ES-I3 (cell line): ENCODE measurements around the gene TARM1.

ENCODE experiments used
- H3K36me3 ChIP-seq: 2 replicates; pipeline ENCODE4 v1.6.1; 2013; ENCODE audit warnings: mild to moderate bottlenecking, low read length, control low read depth, moderate library complexity; ENCODE audit not compliant: insufficient read depth
- H3K4me1 ChIP-seq: 2 replicates; pipeline ENCODE4 v1.6.1; 2013; ENCODE audit warnings: mild to moderate bottlenecking, control low read depth, low read length; ENCODE audit not compliant: insufficient read depth
- H3K9ac ChIP-seq: 2 replicates; pipeline ENCODE4 v1.6.1; 2013; ENCODE audit warnings: low read depth, mild to moderate bottlenecking, low read length, moderate library complexity
- H3K9me3 ChIP-seq: 2 replicates; pipeline ENCODE4 v1.6.1; 2013; ENCODE audit warnings: mild to moderate bottlenecking, low read length, moderate library complexity; ENCODE audit not compliant: control insufficient read depth, insufficient read depth

The TARM1 gene

DNA sequence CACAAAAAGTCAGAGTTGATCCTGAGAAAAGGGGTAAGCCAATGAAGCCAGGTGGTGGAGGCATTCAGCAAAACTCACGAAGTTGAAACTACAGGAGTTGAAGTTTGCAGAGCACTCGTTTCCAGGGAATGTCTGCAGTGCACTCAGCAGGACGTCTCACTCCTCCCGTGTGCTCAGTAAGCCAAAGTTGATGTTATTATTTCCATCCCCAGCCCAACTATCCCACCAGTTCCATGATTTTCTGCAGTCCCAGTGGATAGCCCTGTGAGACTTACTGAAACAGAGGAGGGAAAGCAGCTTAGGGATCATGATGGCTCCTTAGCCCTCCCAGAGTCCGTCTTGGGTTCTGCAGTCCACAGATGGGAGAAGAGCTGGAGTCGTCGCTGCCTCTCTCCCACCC lies at the start of gene TARM1:
TSS of gene TARM1 (minus strand) at position 334 of the 400 bp plus-strand sequence. CDS start at position 309, 25 bp downstream.
- no peak within 1 kb of the TSS for H3K9ac ChIP-seq
- no peaks in the 10 kb centered on the region for H3K36me3 ChIP-seq
- H3K9me3 ChIP-seq, result peaks cover 20% of the 10 kb centered on the region
- H3K4me1 ChIP-seq, result no peaks in the 10 kb centered on the region

DNA sequence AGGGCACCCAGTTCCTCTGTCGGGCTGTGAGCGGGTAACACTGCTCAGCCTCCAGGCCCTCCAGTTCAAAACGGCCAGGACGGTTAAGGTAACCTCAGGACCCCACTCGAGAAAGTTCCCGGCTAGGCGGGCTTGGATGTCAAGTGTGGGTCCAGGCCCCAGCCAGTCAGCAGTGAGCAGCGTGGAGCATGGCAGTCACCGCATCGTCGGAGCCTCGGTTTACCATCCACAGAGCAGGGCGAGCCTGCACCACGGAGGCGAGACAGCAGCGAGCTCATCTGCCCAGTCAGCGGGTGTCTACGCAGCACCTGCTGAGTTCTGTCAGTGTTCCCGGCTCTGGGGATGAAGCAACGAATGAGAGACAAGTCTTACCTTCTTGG lies 48.4 kb upstream of the TARM1 start:
- H3K4me1 ChIP-seq, result no peaks in the 10 kb centered on the region
- peaks cover 4% of the 10 kb centered on the region for H3K36me3 ChIP-seq
- no peak overlapping the region for H3K9ac ChIP-seq
- no peaks in the 10 kb centered on the region for H3K9me3 ChIP-seq

DNA sequence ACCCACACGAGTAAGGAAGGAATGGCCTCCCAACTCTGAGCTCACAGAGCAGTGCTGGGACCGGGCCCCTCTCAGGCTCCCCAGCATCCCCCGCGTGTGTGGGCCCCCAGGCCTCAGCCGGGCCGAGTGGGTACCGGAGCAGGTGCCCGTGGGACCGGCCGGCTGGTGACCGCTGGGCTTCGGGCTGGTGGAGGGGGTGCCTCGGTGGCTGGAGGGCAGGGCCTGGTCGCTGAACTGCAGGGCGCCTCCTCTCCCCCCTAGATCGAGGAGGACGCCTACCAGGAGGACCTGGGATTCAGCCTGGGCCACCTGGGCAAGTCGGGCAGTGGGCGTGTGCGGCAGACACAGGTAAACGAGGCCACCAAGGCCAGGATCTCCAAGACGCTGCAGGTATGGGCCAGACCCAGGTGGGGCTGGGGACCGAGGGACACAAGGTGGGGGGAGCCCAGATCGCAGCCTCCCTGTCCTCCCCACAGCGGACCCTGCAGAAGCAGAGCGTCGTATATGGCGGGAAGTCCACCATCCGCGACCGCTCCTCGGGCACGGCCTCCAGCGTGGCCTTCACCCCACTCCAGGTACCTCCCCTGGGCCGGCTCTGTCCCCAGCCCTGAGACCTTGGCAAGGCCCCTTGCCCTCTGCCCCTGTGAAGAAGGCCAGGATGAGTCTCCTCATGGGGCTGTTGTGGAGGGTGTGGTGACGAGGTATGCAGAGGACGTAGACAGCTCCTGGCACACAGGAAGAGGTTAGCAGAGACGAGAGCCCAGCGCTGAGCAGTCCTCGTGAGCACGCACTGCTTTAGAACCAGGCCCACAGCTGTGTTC lies 47.8 kb upstream of the TARM1 start:
- H3K9ac ChIP-seq, result no peak overlapping the region
- H3K36me3 ChIP-seq, result peaks cover 9% of the 10 kb centered on the region
- H3K4me1 ChIP-seq, result no peaks in the 10 kb centered on the region
- no peaks in the 10 kb centered on the region for H3K9me3 ChIP-seq

DNA sequence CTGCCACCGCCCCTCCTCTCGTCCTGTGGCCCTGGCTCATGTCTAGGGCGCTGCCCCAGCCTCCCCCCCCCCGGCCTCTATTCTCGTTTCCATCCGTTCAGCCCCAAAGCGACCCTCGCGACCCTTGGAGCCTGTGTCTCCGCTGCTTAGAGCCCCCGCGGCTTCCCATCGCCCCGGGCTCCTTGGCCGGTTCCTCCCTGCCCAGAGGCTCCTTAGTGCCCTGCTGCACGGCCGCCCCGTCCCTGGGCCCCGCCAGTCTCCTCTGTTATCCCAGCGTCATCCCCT lies 47.2 kb upstream of the TARM1 start:
- Histone ChIP-seq H3K4me1 (no peaks in the 10 kb centered on the region), H3K9ac (no peak overlapping the region), H3K36me3 (peaks cover 9% of the 10 kb centered on the region), H3K9me3 (no peaks in the 10 kb centered on the region)

DNA sequence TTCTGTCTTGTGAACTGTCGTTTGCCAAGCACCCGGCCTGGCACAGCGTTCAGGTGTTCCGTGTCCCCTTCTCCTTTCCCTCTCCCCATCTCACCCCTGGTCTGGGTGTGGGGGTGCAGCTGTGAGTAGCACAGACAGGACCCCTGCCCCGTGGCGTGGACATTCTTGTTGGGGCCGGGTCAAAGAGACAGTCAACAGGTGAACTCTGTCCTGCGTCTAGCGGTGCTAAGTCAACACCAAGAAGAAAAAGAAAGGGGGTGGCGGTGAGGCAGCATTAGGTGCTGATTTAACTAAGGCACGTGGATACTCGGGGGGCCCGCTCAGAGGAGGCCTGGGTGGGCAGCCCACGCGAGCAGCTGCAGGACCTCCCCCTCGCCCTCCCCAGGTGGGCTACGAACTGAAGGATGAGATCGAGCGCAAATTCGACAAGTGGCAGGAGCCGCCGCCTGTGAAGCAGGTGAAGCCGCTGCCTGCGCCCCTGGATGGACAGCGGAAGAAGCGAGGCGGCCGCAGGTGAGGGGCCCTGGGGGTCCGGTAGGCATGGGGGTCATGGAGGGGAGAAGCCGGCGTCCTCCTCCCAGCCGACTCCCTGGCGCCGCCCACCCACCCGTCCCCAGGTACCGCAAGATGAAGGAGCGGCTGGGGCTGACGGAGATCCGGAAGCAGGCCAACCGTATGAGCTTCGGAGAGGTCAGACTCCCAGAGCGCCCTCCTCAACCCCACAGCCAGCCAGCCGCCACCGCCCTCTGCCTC lies 46.7 kb upstream of the TARM1 start:
- Histone ChIP-seq H3K36me3 (peaks cover 9% of the 10 kb centered on the region; the same call in 1 of the 2 replicates), H3K9me3 (no peaks in the 10 kb centered on the region), H3K9ac (no peak overlapping the region)

DNA sequence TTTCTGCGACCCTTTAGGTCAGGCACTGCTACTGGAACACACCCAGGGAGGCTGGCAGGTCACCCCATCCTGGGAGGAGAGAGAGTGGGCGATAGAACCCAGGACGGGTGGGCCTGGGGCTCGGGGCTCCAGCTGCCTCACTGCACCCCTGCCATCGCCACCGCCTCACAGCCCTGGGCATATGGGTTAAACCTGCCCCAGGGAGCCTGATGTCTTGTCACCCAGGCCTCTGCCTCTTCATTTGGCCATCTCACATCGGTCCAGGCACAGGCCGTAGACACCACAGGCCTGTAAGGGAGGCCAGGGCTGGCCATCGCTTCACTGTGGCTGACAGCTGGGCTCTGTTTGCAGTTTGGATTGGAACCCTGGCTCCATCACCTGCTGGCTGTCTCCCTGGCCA lies 44.5 kb upstream of the TARM1 start:
- peaks cover 15% of the 10 kb centered on the region for H3K36me3 ChIP-seq
- no peak overlapping the region for H3K9ac ChIP-seq

More for the DNA sequence above, 46.7 kb upstream of the TARM1 start:
- no peaks in the 10 kb centered on the region for H3K4me1 ChIP-seq

DNA sequence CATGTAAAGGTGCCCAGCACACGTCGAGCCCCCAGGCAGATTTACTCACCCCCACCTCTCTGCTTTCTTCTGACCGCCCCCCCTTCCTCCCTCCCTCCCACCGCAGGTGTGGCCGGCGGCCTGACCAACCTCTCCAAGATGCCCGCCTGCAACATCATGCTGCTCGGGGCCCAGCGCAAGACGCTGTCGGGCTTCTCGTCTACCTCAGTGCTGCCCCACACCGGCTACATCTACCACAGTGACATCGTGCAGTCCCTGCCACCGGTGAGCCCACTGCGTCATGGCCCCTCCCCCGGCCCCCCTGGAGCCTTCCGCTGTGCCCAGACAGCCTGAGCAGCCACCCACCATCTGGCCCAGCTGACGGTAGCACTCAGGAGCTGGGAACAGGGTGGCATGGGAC lies 43.2 kb upstream of the TARM1 start:
- Histone ChIP-seq H3K4me1 (no peaks in the 10 kb centered on the region), H3K9ac (no peak overlapping the region), H3K9me3 (no peaks in the 10 kb centered on the region), H3K36me3 (peaks cover 15% of the 10 kb centered on the region)

More for the DNA sequence above, 44.5 kb upstream of the TARM1 start:
- Histone ChIP-seq H3K4me1 (no peaks in the 10 kb centered on the region), H3K9me3 (no peaks in the 10 kb centered on the region)

DNA sequence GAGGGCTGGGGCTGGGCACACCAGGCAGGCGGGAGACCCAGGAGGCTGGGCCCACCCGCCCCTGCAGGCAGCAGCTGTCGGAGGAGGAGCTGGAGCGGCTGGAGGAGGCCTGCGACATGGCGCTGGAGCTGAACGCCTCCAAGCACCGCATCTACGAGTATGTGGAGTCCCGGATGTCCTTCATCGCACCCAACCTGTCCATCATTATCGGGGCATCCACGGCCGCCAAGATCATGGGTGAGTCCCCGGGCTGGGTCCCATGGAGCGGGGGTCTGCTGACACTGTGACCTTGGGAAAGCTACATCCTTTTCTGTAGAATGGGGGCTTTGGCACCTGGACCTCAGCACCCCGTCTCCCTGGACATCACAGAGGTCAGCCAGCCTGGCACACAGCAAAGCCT lies 42.5 kb upstream of the TARM1 start:
- Histone ChIP-seq H3K4me1 (no peaks in the 10 kb centered on the region), H3K36me3 (peaks cover 15% of the 10 kb centered on the region), H3K9me3 (no peaks in the 10 kb centered on the region), H3K9ac (no peak overlapping the region)

DNA sequence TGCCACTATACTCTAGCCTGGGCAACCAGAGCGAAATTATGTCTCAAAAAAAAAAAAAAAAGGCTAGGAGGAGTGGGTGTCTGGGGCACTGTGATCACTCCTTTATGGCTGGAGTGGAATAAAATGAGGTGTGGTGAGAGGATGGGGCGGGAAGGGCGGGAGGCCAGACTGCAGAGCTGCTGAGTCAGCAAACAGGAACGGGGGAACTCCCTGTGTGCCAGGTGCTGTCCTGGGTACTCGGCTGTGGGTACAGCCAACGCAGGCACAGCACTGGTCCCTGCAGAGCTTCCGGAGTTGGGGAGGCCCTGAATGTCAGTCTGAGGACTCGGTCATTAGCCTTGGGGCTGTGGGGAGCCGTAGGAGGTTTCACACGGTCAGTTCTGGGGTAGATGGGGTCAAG lies 40.1 kb upstream of the TARM1 start:
- peaks cover 15% of the 10 kb centered on the region for H3K36me3 ChIP-seq
- peaks cover 5% of the 10 kb centered on the region; the same call in 1 of the 2 replicates for H3K4me1 ChIP-seq
- no peaks in the 10 kb centered on the region for H3K9me3 ChIP-seq
- H3K9ac ChIP-seq, result no peak overlapping the region

DNA sequence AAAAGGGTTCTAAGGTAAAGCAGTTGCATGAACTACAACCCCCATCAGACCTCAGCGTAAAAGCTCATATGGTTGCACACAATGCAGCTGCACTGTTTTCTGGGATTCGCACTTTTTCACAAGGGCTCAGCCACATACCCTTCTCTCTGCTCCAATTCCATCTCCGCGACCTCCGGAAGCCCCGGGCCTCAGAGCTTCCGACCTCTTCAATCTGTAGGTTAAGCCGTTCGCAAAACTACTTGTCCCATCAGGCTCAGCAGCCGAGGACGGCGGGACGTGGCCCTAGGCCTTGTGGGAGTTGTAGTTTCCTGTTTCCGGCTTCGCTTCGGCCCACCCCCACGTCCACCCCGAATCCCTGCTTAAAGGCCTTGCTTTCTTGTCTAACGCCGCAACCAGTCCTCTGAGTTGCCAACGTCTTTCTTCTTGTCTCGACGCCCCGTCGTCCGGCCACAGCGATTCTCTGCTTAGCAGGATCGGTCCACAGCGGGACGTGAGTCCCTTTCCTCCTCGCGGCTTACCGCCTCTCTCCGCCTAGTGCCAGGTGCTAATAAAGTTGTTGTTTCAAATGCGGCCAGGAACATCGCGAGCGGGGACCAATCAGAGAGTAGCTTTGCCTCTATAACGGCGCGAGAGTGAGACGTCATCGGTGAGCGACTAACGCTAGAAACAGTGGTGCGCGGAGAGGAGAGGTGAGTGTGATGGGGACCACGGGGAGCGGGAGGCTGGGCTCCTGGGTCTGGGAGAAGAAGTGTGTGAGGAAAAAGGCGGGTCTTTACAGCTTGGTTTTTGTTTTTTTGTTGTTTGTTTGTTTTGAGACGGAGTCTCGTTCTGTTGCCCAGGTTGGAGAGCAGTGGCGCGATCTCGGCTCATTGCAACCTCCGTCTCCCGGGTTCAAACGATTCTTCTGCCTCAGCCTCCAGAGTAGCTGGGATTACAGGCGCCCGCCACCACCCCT lies 34.2 kb upstream of the TARM1 start, which contains the start of the genes PRPF31 and TFPT:
TSS of gene PRPF31 (plus strand) at position 646 of the 955 bp plus-strand sequence. CDS start 2,525 bp downstream, outside the sequence.
TSS of gene TFPT (minus strand) at position 549 of the 955 bp plus-strand sequence. CDS start at position 161, 388 bp downstream.
- Histone ChIP-seq H3K9ac (peak within 1 kb of the TSS; percentile 83), H3K9me3 (no peaks in the 10 kb centered on the region), H3K4me1 (peaks cover 5% of the 10 kb centered on the region; the same call in 1 of the 2 replicates), H3K36me3 (peaks cover 5% of the 10 kb centered on the region; the same call in 1 of the 2 replicates)

DNA sequence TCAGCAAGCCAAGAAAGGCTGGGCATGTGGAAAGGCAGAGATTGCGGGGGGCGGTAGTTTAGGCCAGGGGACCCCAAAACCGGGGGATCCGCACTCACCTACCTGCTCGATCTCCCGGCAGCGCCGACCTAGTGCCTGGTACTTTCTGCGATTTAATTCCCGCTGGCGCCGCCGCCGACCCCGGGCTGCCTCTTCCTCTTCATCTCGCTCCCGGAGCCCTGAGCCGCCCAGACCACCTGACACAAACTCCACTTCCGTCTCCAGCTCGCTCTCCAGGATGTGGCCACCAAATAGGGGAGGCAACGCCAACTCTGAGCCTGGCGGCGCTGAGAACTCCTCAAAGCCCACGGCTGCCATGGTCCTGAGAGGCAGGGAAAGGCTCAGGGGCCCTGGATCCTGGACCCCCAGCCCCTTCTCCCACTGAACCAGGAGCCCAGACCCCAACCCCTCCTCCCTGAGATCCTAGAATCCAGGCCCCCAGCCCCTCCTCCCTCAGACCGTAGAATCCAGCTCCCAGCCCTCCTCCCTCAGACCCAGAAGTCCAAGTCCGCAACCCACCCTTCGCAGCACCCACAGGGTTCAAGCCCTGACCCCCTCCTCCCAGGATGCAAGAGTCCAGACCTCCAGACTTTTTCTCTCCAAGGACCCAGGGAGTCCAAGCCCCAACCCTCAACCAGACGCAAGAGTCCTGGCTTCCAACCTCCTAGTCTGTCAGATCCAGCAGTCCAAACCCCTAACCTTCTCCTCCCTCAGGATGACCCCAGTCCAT lies 33.4 kb upstream of the TARM1 start:
- Histone ChIP-seq H3K4me1 (peaks cover 5% of the 10 kb centered on the region; the same call in 1 of the 2 replicates), H3K9me3 (no peaks in the 10 kb centered on the region), H3K36me3 (peaks cover 9% of the 10 kb centered on the region; the same call in 1 of the 2 replicates), H3K9ac (peak overlapping the region; percentile 83)

DNA sequence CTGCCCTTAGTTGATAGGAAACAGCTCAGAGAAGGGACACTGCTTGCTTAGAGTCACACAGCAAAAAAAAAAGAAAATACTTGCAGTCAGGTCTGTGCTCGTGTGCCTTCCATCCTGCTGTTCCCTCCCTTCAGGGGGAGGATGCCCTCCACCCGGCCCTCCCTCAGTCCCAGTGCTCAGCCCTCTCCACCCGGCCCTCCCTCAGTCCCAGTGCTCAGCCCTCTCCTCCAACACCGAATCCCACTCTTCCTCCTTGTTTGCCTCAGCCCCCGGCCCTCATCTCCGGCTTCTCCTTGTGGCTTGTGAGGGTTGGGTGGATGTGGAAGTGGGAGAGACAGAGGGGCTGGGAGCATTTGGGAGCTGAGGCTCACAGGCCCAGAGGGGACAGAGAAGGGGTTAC lies 28.5 kb upstream of the TARM1 start:
- H3K4me1 ChIP-seq, result no peaks in the 10 kb centered on the region
- H3K9ac ChIP-seq, result no peak overlapping the region
- peaks cover 24% of the 10 kb centered on the region; the same call in 1 of the 2 replicates for H3K36me3 ChIP-seq
- H3K9me3 ChIP-seq, result no peaks in the 10 kb centered on the region

DNA sequence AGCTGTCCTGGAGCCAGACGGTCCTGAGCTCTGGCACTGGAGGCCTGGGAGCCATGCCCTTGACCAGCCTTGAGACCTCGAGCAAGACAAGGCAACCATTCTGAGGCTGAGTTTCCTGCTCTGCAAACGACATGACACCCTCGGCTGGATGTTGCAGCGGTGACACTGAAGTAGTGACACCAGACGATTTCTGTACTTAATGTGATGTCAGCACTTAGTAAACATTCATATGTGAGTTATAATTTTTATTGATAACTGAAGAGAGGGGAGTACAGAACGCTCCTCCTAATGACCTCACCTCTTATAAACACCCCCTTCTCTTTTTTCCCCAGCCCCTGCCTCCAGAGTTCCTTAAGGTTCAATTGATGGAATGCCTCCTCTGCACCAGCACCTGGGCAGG lies 27.3 kb upstream of the TARM1 start:
- Histone ChIP-seq H3K36me3 (peaks cover 27% of the 10 kb centered on the region; the same call in 1 of the 2 replicates), H3K9ac (no peak overlapping the region), H3K9me3 (no peaks in the 10 kb centered on the region), H3K4me1 (no peaks in the 10 kb centered on the region)
